ENCODE data around the gene EIF4G3. TPM values are rescaled to one million over a fixed set of nuclear protein-coding genes. Genes with fewer than 3 reads are reported as not detected.
A peak's percentile ranks its signal among the peaks of the same experiment; 100 is the strongest.

EIF4G3 gene
- total and polyA plus RNA-seq, 9 of the 15 experiments (the other 6 are each of a cell fraction or from before 2014, with no cell fraction given), result 6.7 to 40.5 (median 32.1) TPM

DNA sequence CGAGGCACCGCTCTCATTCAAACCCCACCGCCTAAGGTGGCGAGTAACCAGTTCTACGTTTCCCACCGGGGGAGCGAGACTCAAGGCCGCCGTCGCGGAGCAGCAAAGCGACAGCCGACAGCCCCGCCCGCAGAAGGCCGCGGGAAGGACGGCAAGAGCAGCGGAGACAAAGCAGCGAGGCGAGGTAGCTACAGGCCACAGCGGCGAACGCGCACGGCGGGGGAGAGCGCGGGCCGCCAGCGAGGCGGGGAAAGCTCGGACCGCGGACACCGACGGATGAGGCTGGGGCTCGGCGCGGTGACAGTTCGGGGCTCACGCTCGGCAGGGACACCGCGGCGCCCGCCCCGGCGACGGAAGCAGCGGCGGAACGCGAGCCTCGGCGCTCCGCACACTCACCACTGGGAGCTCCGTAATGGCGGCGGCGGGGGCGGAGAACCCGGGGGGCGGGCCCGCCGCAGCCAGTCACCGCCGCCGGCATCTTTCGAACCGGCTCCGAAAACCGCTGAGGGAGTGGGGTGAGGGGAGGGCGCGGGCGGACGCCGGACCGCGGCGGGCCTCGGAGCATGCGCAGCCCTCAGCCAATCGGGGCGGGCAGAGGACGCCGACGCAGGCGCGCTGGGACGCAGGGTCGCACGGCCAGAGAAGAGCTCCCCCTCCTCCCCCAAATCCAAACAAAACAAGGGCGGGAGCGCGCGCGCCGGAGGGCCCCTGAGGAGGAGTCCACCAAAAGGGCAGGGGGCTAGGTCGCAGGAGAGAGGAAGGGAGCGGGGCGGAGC, 390.3 kb downstream of the EIF4G3 start (continued):
- TF ChIP-seq, protein P1, sequence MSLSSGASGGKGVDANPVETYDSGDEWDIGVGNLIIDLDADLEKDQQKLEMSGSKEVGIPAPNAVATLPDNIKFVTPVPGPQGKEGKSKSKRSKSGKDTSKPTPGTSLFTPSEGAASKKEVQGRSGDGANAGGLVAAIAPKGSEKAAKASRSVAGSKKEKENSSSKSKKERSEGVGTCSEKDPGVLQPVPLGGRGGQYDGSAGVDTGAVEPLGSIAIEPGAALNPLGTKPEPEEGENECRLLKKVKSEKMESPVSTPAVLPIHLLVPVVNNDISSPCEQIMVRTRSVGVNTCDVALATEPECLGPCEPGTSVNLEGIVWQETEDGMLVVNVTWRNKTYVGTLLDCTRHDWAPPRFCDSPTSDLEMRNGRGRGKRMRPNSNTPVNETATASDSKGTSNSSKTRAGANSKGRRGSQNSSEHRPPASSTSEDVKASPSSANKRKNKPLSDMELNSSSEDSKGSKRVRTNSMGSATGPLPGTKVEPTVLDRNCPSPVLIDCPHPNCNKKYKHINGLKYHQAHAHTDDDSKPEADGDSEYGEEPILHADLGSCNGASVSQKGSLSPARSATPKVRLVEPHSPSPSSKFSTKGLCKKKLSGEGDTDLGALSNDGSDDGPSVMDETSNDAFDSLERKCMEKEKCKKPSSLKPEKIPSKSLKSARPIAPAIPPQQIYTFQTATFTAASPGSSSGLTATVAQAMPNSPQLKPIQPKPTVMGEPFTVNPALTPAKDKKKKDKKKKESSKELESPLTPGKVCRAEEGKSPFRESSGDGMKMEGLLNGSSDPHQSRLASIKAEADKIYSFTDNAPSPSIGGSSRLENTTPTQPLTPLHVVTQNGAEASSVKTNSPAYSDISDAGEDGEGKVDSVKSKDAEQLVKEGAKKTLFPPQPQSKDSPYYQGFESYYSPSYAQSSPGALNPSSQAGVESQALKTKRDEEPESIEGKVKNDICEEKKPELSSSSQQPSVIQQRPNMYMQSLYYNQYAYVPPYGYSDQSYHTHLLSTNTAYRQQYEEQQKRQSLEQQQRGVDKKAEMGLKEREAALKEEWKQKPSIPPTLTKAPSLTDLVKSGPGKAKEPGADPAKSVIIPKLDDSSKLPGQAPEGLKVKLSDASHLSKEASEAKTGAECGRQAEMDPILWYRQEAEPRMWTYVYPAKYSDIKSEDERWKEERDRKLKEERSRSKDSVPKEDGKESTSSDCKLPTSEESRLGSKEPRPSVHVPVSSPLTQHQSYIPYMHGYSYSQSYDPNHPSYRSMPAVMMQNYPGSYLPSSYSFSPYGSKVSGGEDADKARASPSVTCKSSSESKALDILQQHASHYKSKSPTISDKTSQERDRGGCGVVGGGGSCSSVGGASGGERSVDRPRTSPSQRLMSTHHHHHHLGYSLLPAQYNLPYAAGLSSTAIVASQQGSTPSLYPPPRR (CRISPR knock-in tag; IDR thresholded peaks at IDR 0.05; ENCODE audit: borderline replicate concordance), result no peak
- TF ChIP-seq, protein P2, sequence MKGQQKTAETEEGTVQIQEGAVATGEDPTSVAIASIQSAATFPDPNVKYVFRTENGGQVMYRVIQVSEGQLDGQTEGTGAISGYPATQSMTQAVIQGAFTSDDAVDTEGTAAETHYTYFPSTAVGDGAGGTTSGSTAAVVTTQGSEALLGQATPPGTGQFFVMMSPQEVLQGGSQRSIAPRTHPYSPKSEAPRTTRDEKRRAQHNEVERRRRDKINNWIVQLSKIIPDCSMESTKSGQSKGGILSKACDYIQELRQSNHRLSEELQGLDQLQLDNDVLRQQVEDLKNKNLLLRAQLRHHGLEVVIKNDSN (CRISPR knock-in tag; IDR thresholded peaks at IDR 0.05), result no peak
- TF ChIP-seq, protein P3, sequence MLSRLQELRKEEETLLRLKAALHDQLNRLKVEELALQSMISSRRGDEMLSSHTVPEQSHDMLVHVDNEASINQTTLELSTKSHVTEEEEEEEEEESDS (CRISPR knock-in tag; IDR thresholded peaks at IDR 0.05), result no peak
- TF ChIP-seq, protein P4, sequence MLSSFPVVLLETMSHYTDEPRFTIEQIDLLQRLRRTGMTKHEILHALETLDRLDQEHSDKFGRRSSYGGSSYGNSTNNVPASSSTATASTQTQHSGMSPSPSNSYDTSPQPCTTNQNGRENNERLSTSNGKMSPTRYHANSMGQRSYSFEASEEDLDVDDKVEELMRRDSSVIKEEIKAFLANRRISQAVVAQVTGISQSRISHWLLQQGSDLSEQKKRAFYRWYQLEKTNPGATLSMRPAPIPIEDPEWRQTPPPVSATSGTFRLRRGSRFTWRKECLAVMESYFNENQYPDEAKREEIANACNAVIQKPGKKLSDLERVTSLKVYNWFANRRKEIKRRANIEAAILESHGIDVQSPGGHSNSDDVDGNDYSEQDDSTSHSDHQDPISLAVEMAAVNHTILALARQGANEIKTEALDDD (IDR thresholded peaks at IDR 0.05), result no peak
- TF ChIP-seq ZKSCAN1 (IDR thresholded peaks at IDR 0.05; ENCODE audit: low read depth, low read length), result no peak; the same call in 1 of the 2 replicates
- TF ChIP-seq ZNF282 (CRISPR knock-in tag; IDR thresholded peaks at IDR 0.05), result no peak
- peak in 1 of 2 experiments; percentile 85; a peak in 2 of 4 replicates for TF ChIP-seq HDAC1 (IDR thresholded peaks at IDR 0.05)
- TF ChIP-seq, protein P5, sequence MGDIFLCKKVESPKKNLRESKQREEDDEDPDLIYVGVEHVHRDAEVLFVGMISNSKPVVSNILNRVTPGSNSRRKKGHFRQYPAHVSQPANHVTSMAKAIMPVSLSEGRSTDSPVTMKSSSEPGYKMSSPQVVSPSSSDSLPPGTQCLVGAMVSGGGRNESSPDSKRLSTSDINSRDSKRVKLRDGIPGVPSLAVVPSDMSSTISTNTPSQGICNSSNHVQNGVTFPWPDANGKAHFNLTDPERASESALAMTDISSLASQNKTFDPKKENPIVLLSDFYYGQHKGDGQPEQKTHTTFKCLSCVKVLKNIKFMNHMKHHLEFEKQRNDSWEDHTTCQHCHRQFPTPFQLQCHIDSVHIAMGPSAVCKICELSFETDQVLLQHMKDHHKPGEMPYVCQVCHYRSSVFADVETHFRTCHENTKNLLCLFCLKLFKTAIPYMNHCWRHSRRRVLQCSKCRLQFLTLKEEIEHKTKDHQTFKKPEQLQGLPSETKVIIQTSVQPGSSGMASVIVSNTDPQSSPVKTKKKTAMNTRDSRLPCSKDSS (IDR thresholded peaks at IDR 0.05; ENCODE audit: low read depth, partially characterized antibody), result no peak

Measured in K562 (cell line).